Measurements from ENCODE around the gene BCAS3.

GRCh38 chr17:60900688-60901087, 223.0 kb downstream of the BCAS3 start:
- no peak for TF ChIP-seq POLR2A (IDR thresholded peaks at IDR 0.05)
- TF ChIP-seq, protein P1, sequence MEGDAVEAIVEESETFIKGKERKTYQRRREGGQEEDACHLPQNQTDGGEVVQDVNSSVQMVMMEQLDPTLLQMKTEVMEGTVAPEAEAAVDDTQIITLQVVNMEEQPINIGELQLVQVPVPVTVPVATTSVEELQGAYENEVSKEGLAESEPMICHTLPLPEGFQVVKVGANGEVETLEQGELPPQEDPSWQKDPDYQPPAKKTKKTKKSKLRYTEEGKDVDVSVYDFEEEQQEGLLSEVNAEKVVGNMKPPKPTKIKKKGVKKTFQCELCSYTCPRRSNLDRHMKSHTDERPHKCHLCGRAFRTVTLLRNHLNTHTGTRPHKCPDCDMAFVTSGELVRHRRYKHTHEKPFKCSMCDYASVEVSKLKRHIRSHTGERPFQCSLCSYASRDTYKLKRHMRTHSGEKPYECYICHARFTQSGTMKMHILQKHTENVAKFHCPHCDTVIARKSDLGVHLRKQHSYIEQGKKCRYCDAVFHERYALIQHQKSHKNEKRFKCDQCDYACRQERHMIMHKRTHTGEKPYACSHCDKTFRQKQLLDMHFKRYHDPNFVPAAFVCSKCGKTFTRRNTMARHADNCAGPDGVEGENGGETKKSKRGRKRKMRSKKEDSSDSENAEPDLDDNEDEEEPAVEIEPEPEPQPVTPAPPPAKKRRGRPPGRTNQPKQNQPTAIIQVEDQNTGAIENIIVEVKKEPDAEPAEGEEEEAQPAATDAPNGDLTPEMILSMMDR (IDR thresholded peaks at IDR 0.05 in 4 of 5, conservative IDR thresholded peaks at IDR 0.05 in 1 of 5): no peak
